GM12878 (cell line): ENCODE data around the gene FILIP1L. TPM values are rescaled to one million over a fixed set of nuclear protein-coding genes. Genes with fewer than 3 reads are reported as not detected.

ENCODE experiments used
- ATAC-seq: fragments of 200-7000 bp; cut with Tn5 transposase; 3 replicates; pipeline ENCODE4 v1.9.1; 2020; ENCODE audit warnings: mild to moderate bottlenecking, moderate library complexity
- BruUV-seq: library from RNA; stranded (reverse); fragments of 400-500 nt; replicated peaks from 2 replicates; lab custom pipeline; 2021; lab: Mats Ljungman, UMichigan
- CTCF ChIA-PET: fragments of 300-600 bp; sonication (Branson Sonifier 250); formaldehyde crosslinking; extraction: SDS; loops from one replicate; lab custom pipeline; 2021; ENCODE audit warnings: inconsistent platforms; lab: Yijun Ruan, JAX
- POLR2A ChIA-PET: fragments of 350-600 bp; formaldehyde crosslinking; extraction: SDS; loops from one replicate; lab custom pipeline; 2021; ENCODE audit warnings: inconsistent platforms; lab: Charles Lee
- RAD21 ChIA-PET: fragments of 300-600 bp; sonication (Branson Sonifier 250); formaldehyde crosslinking; loops from one replicate; lab custom pipeline; 2023; ENCODE audit warnings: antibody characterized with exemption; ENCODE audit not compliant: unreplicated experiment; lab: Charles Lee
- SMC1A ChIA-PET: fragments of 300-600 bp; sonication (Branson Sonifier 250); formaldehyde crosslinking; loops from one replicate; lab custom pipeline; 2023; ENCODE audit not compliant: unreplicated experiment, uncharacterized antibody; lab: Charles Lee
- DNase-seq: peaks from one replicate; pipeline ENCODE4 v3.0.0-alpha.2; 2011; ENCODE audit warnings: low read depth, low spot score
- FAIRE-seq: peaks from 3 replicates; lab custom pipeline; 2011; peaks lifted over from hg19 to GRCh38; lab: Jason Lieb, UNC
- H2AFZ ChIP-seq: 2 replicates; pipeline ENCODE4 v1.6.0; 2011; ENCODE audit warnings: low read depth, low read length, control low read depth; ENCODE audit not compliant: control insufficient read depth
- H3K27ac ChIP-seq: 2 replicates; pipeline ENCODE4 v1.5.1; 2011; ENCODE audit warnings: control low read depth; ENCODE audit not compliant: control insufficient read depth, insufficient read depth
- H3K27me3 ChIP-seq, 2 experiments: replicated peaks in 1 of 2; 2 replicates each; pipeline versions ENCODE4 v1.6.0 to v1.6.1; 2011; ENCODE audit warnings: low read length in 1 of 2; ENCODE audit not compliant: control insufficient read depth in 2 of 2, insufficient read depth in 2 of 2
- H3K36me3 ChIP-seq, 2 experiments: 2 replicates each; pipeline ENCODE4 v1.5.1; 2011; ENCODE audit warnings: low read length in 1 of 2; ENCODE audit not compliant: control insufficient read depth in 2 of 2, insufficient read depth in 2 of 2
- H3K4me1 ChIP-seq: 2 replicates; pipeline ENCODE4 v1.6.1; 2011; ENCODE audit warnings: mild to moderate bottlenecking, low read length, moderate library complexity, mixed read lengths; ENCODE audit not compliant: control insufficient read depth, insufficient read depth
- H3K4me2 ChIP-seq: 2 replicates; pipeline ENCODE4 v1.6.0; 2011; ENCODE audit warnings: control low read depth; ENCODE audit not compliant: control insufficient read depth, insufficient read depth
- H3K4me3 ChIP-seq: fragments of 200-600 bp; sonication (generic); 2 replicates; pipeline ENCODE4 v1.5.1; 2016
- H3K79me2 ChIP-seq: 2 replicates; pipeline ENCODE4 v1.6.0; 2011; ENCODE audit warnings: low read length; ENCODE audit not compliant: control insufficient read depth, insufficient read depth
- H3K9ac ChIP-seq: 2 replicates; pipeline ENCODE4 v1.8.0; 2011; ENCODE audit warnings: low read length, control low read depth, mixed read lengths; ENCODE audit not compliant: control insufficient read depth, insufficient read depth
- H3K9me3 ChIP-seq: replicated peaks from 3 replicates; pipeline ENCODE4 v1.5.1; 2011; ENCODE audit warnings: mild to moderate bottlenecking, low read length; ENCODE audit not compliant: control insufficient read depth, insufficient read depth
- H4K20me1 ChIP-seq: 2 replicates; pipeline ENCODE4 v1.6.0; 2011; ENCODE audit not compliant: control insufficient read depth, insufficient read depth
- CHD4 ChIP-seq: fragments of 200-600 bp; sonication (generic); IDR thresholded peaks from 2 replicates; pipeline ENCODE4 v1.6.1; 2016; ENCODE audit warnings: mild to moderate bottlenecking
- CUX1 ChIP-seq: IDR thresholded peaks from 2 replicates; pipeline ENCODE4 v1.6.1; 2012; ENCODE audit warnings: improper control_type of control experiment, low read depth, low read length; ENCODE audit not compliant: insufficient replicate concordance
- E4F1 ChIP-seq: fragments of 450-650 bp; IDR thresholded peaks from 2 replicates; pipeline ENCODE4 v1.6.1; 2018; ENCODE audit warnings: borderline replicate concordance, mild to moderate bottlenecking; ENCODE audit not compliant: partially characterized antibody
- FOS ChIP-seq: IDR thresholded peaks from 3 replicates; pipeline ENCODE4 v1.6.1; 2011; ENCODE audit warnings: borderline replicate concordance; ENCODE audit not compliant: insufficient read length; ENCODE audit errors: extremely low read depth
- HDGF ChIP-seq: fragments of 450-650 bp; IDR thresholded peaks from 2 replicates; pipeline ENCODE4 v1.6.1; 2016; ENCODE audit warnings: antibody characterized with exemption
- IKZF2 ChIP-seq, 2 experiments: fragments of 450-650 bp; IDR thresholded peaks; 2 replicates each; pipeline ENCODE4 v1.6.1; 2017; ENCODE audit warnings: mild to moderate bottlenecking in 2 of 2, moderate library complexity in 2 of 2
- IRF5 ChIP-seq: fragments of 450-650 bp; IDR thresholded peaks from 2 replicates; pipeline ENCODE4 v1.6.1; 2017; ENCODE audit warnings: borderline replicate concordance
- KLF5 ChIP-seq: fragments of 450-650 bp; IDR thresholded peaks from 2 replicates; pipeline ENCODE4 v1.6.1; 2014; ENCODE audit warnings: mild to moderate bottlenecking; ENCODE audit not compliant: partially characterized antibody
- SMC3 ChIP-seq: IDR thresholded peaks from 2 replicates; pipeline ENCODE4 v1.6.1; 2011; ENCODE audit warnings: low read length, improper control_type of control experiment, borderline replicate concordance
- YY1 ChIP-seq: IDR thresholded peaks from 2 replicates; pipeline ENCODE4 v1.6.1; 2011; ENCODE audit warnings: low read depth, mild to moderate bottlenecking, low read length
- WGBS: methylation state at CpG from one replicate; pipeline ENCODE4 v1.1.6; 2016; ENCODE audit warnings: low lambda C conversion rate; ENCODE audit not compliant: insufficient replicate concordance, insufficient coverage; ENCODE audit errors: missing lambda C conversion rate; 5-methylcytosine and 5-hydroxymethylcytosine counted together
- in situ Hi-C: fragments of 300-500 bp; cut with MboI; formaldehyde crosslinking; loops from 9 replicates; pipeline ENCODE4 v1.14.3; 2018; ENCODE audit warnings: mixed read lengths
- intact Hi-C: fragments of 100-400 bp; cut with micrococcal nuclease; formaldehyde crosslinking; loops from one replicate; pipeline ENCODE4 v1.14.2; 2022; ENCODE audit not compliant: unreplicated experiment
- polyA plus RNA-seq, 11 experiments: library from polyadenylated mRNA; depleted of rRNA in 4 of 11; unstranded in 6 of 11; stranded (reverse) in 5 of 11; fragments of >200 nt; fragmentation: Nextera tagmentation in 4 of 11; fragmentation: Illumina TruSeq in 1 of 11; extraction: Ambion mirVana in 4 of 11; extraction: Trizol in 1 of 11; gene quantifications; 1 replicate in 1 of 11; 2 replicates in 10 of 11; pipeline versions ENCODE4 v1.2.1 to v1.2.3, GENCODE V29; 2011 to 2016; ENCODE audit warnings: inconsistent platforms in 2 of 11, missing spikeins in 2 of 11, low read depth in 1 of 11
- total RNA-seq, 4 experiments: library from RNA; depleted of rRNA in 3 of 4; stranded (reverse); fragments of >200 nt in 3 of 4; fragmentation: Illumina TruSeq in 1 of 4; extraction: Trizol in 1 of 4; gene quantifications; 2 replicates each; pipeline versions ENCODE4 v1.2.1 to v1.2.3, GENCODE V29; 2013 to 2021

The FILIP1L gene
- total and polyA plus RNA-seq, 10 of the 15 experiments (the other 5 are each of a cell fraction or from before 2014, with no cell fraction given), result 0.24 to 6.1 (median 3.5) TPM

- no peak for TF ChIP-seq E4F1
Measured at GRCh38 chr3:99795573-99795972, 318.7 kb downstream of the FILIP1L start (continued).

- no peak for FAIRE-seq
- TF ChIP-seq SMC3 (no peak), FOS (no peak), IKZF2 (IDR thresholded peaks at IDR 0.05) (no peak), YY1 (no peak), CUX1 (no peak), KLF5 (no peak), IRF5 (no peak), CHD4 (no peak), HDGF (no peak)
Measured at GRCh38 chr3:99794485-99794884, 319.8 kb downstream of the FILIP1L start.

More at GRCh38 chr3:99794485-99794884, 319.8 kb downstream of the FILIP1L start:
- no peak overlapping the region for H3K9ac ChIP-seq
- DNase-seq (no peak), ATAC-seq (no peak)
- WGBS, result 26% methylated on average over 8 of the region's 8 CpGs
- in situ Hi-C loops, result no loop called here
- no peaks in the 10 kb centered on the region for H3K36me3 ChIP-seq
- RAD21 ChIA-PET, result no interaction called here
- CTCF ChIA-PET, result no interaction called here
- no peak overlapping the region for H3K4me3 ChIP-seq
- H3K9me3 ChIP-seq, result no peaks in the 10 kb centered on the region
- intact Hi-C loops, result no loop called here
- POLR2A ChIA-PET, result no interaction called here
- H3K4me1 ChIP-seq, result no peaks in the 10 kb centered on the region
- H3K27me3 ChIP-seq, result no peaks in the 10 kb centered on the region
- H3K27ac ChIP-seq, result no peak overlapping the region
- H4K20me1 ChIP-seq, result no peaks in the 10 kb centered on the region
- BruUV-seq, result no TSS peak
- no peaks in the 10 kb centered on the region for H3K79me2 ChIP-seq
- H3K4me2 ChIP-seq, result no peak overlapping the region
- no peak overlapping the region for H2AFZ ChIP-seq
- SMC1A ChIA-PET, result no interaction called here
